GM10847 (cell line): ENCODE results near the gene PKDCC.

Experiments
- POLR2A ChIP-seq: IDR thresholded peaks from 2 replicates; pipeline ENCODE4 v1.6.1; 2011; ENCODE audit not compliant: insufficient read length; ENCODE audit errors: extremely low read depth

The PKDCC gene

GRCh38 chr2:42064417-42064942, 16.7 kb downstream of the PKDCC start:
- TF ChIP-seq POLR2A: no peak

- no peak for TF ChIP-seq POLR2A
Measured at GRCh38 chr2:42067521-42067920, 19.7 kb downstream of the PKDCC start.

DNA sequence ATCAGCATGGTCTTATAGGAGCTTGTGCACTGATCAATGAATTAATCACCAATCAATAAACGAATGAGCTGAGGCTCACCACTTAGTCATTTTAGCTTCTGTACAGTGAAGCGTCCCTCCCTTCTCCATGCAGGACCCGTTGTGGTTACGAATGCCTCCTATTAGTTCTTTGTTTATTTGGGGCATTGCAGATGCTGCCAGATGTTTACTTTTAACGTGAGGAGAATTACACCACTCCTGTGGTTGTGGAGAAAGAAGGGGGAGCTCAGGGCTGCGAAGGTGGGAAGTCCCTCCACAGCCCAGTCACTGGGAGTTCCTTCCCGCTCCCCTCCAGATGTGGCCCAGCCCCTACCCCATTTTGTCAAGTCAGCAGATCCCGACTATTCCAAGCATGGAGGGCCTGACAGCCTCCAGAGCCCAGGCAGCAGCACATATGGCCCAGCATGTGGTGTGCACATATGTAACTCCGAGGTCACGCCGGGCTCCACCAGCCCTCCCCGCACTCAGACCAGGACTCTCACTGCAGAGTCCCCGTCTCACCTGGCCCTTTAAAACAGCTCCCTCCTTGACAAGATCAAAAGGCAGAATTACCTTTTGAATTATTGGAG, 20.9 kb downstream of the PKDCC start:
- TF ChIP-seq POLR2A: no peak

GRCh38 chr2:42069568-42069967, 21.7 kb downstream of the PKDCC start:
- TF ChIP-seq POLR2A: no peak

GRCh38 chr2:42071791-42072190, 24.0 kb downstream of the PKDCC start:
- TF ChIP-seq POLR2A: no peak

DNA sequence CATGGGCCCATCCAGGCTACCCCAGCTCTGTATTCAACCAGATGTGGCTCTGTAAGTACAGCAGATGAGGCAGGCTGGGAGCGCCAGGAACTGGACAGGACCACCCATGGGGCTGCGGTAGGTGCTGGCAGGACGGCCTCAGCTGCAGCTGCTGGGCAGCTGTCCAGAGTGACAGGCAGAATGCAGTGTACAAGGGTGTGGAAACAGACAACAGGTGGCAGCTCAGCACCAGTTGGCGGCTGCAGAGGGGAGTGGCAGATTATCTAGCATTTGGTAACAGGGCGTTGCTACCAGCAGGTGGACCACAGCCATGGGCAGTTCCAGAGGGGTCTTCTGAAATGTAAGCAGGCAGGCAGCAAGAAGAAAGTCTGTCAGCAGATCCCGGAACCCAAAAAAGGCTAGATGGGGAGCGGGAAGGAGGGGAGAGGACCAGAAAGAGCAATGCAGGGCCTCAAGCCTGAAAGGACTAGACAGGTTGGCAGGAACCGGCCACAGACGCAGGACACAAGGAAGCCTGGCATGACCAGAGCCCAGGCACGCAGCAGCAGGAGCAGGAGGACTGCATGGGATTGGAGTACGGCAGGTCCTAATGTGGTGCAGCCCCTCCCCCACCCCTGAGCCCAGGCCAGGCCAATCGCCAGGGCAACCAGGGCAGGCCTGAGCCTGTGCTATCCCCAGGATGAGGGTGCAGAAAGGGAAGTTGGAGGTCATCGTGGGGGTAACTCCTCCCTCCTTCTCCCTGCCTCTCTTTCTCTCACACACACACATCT, 24.7 kb downstream of the PKDCC start:
- TF ChIP-seq POLR2A: no peak

- no peak for TF ChIP-seq POLR2A
Measured at GRCh38 chr2:42073739-42074503, 26.1 kb downstream of the PKDCC start.

DNA sequence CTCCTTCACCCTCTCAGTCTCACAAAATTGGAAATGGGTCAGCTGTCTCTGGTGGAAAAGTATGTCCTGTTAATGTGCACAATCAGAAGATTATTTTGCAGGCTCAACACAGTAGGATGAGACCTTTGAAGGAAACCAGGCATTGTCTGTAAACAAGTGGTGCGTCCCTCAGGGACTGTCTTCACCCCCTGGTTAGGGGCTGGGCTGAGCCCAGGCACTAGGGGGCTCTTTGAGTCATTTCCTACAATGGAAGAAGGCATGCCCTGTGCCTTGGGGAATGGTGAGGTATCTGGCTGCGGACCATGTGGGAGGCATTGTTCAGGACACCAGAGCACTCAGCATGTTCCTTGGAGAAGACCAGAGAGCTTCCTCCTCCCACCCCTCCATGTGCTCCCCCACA, 26.8 kb downstream of the PKDCC start:
- TF ChIP-seq POLR2A: no peak

DNA sequence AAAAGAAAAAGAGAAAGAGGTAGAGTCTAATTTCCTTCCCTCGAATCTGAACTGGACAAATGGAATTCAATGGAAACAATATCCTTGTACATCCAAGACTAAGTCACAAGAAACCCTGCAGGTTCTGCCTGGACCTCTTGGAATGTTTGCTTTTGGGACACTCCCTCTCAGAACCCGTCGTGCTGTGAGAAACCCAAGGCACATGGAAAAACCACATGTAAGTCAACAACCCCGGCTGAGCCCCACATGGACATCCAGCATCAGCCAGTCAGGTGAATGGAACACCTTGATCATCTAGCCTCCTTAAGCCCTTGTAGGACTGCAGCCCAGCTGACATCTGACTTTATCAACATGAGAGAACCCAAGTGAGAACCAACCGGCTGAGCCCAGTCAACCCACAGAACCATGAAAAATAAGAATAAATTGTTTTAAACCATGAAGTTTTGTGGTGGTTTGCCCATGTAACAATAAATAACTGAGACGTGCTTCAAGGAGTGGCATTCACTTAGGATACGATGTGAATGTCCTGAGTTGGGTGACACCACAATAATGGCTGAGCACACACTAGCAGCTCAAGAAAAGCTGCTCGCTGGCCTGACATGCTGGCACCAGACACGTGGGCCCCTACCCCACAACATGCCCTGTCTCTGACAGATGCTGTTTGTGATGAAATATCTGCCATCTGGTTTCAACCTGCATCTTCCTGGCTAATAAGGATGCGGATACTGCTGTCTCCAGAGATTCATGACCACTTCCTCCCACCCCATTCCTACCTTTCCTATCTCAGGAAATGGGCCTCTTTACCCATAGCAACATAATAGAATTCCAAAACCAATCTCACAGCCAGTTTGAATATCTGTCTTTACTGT, 28.8 kb downstream of the PKDCC start:
- TF ChIP-seq POLR2A: no peak

DNA sequence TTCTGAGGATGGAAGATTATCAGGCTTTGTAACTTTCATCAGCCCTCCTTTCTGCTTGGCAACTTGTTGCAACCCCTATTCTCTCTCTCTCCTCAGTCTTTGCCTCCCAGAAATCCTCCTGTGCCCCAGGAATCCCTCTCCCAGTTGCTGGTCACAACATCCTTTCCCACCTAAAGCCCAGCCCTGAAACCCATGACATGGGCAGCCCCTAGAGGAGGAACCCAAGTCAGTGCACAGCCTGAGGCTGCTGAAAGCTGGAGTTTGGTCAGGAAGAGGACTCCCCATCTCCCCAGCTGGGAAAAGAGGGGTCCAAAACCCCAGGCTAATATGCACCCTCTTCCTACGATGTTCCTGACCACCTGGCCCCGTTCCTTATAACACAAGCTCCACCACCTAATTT, 29.5 kb downstream of the PKDCC start:
- TF ChIP-seq POLR2A: no peak

DNA sequence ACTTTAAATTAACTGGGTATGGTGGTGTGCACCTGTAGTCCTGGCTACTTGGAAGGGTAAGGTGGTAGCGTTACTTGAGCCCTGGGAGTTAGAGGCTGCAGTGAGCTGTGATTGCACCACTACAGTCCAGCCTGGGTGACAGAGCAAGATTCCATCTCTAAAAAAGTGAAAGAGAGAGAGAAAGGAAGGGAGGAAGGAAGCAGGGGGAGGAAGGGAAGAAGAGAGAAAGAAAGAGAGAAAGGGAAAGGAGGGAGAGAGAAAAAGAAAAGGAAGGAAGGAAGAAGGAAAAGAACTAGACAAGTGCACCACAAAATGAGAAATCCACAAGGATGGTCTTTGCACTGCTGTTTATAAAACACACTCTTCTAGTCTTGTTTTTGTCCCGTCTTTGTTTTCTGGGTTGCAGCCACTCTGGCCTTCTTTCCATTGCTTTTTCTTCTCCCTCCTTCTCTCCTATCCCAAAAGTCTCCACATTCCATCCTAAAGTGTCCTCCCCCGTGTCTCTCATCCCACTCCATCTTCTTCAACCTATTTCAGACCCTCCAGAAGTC, 32.0 kb downstream of the PKDCC start:
- TF ChIP-seq POLR2A: no peak

DNA sequence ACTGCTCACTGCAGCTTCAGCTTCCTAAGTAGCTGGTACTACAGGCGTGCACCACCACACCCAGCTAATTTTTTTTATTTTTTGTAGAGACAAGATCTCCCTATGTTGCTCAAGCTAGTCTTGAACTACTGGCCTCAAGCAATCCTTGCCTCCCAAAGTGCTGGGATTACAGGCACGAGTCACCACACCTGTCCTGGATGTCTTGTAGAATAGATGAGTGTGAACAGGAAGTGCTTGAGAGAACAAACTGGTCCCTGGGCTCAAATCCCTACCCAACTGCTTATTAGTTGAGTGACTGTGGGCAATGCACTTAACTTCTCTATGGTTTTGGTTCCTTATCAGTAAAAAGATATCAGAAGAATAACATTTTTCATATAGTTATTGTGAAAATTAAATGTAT, 34.2 kb downstream of the PKDCC start:
- no peak for TF ChIP-seq POLR2A

DNA sequence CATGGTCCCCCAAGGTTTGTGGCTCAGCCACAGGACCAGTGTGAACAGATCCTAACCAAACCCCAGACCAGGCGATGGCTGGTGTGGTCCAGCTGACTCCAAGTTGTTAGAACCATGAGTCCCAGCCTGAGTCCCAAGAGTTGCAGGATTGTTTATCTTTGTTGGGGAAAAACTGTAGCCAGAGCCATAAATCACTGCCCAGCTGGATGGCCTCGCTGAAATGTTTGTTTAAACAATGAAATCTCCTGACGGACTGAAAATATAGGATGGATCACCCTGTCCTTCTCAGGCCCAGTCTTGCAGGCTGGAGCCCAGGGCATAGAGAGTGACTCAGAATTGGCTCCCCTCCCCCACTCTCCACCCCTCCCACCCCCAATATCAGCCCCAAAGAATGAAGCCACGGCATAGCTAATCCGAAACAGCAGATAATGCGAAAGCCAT, 36.4 kb downstream of the PKDCC start:
- TF ChIP-seq POLR2A: no peak

- TF ChIP-seq POLR2A: no peak
Measured at GRCh38 chr2:42085706-42086487, 38.1 kb downstream of the PKDCC start.
